Stimulated activated CD8-positive, alpha-beta memory T cell treated with anti-CD3 and anti-CD28 coated beads, Interleukin-7, amount 100 ng/mL, for 48 hours (primary cell): ENCODE results near the gene ATP8A2.

ENCODE experiments used
- DNase-seq, 2 donors: peaks; one replicate each; pipeline ENCODE4 v3.0.0-alpha.2; 2020; ENCODE audit warnings: low read depth in 1 of 2; ENCODE audit errors: extremely low read depth in 1 of 2

Gene ATP8A2

DNA sequence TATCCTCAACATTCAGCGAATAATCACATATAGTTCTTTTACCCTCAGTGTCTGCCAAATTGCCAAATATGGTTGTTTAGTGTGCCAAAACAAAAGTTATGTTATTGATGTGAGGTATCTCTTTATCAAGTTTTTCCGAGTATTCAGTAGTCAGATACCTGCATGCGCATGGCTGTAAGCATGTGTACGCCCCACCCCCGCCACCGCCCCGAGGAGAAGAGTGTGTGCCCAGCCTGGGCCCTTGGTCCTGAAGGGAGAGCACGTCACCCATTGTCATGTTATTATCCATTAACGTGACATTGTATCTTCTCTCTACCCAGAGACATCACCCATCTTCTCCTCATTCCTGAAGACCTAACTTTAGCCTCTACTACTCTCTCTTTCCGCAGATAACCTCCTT is 533.1 kb downstream of the ATP8A2 start:
- no peak for DNase-seq

DNA sequence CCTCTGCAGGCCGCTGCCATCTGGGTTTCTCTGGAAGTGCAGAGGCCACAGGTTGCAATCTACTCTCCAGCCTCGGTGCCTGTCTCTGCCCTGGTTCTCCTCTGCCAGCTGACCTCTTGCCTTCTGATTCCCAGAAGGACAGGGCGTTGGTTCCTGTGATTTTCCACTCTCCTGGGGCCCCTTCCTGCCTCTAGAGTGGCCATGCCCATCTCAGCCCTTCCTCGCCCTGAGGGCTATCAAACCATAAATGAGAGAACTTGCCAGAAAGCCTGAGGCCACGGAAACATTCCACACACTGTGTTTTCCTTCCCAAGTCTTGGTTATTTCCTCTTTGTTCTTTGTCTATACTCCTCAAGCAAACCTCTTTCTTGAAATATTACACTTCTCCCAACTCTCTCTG is 533.8 kb downstream of the ATP8A2 start:
- DNase-seq, result no peak

DNA sequence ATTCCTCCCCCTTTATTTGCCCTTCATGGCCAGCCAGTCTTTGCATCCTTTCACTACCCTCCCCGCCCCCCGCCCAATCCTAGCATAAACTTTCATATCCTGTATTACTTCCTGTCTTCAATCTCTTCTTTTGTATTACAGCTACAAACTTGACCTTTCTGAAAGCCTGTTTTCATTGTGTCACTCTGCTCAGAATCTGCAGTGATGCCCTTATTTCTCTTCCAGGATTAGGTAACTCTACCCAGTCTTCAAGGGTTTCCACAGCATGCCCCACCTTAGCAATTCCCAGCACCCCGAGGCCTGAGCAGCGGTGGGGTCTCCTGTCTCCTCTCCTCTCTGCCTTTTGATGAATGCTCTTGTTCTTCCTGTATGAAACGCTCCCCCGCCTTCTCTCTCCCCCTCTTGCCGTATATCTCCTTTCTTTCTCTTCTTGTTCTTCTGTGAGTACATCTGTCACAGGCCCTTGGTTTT is 534.5 kb downstream of the ATP8A2 start:
- DNase-seq, result no peak

DNA sequence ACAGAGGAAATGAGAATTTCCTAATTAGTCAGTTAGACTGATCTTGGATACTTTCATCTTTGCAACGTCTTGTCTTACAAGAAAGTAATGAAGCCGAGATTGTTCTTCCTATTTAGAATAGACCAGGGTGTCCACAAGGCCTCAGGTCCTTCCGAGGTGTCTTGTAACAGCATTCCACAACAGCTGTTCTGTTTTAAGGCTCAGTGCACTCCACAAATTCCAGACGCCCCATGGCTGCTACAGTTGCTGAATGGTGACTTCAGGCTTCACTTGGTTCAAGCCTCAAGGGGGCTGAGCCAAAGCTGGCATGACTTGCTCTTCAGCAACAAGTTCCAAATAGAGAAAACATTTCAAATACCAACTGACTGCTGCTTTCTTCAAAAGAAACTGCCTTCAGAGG is 536.6 kb downstream of the ATP8A2 start:
- no peak for DNase-seq

DNA sequence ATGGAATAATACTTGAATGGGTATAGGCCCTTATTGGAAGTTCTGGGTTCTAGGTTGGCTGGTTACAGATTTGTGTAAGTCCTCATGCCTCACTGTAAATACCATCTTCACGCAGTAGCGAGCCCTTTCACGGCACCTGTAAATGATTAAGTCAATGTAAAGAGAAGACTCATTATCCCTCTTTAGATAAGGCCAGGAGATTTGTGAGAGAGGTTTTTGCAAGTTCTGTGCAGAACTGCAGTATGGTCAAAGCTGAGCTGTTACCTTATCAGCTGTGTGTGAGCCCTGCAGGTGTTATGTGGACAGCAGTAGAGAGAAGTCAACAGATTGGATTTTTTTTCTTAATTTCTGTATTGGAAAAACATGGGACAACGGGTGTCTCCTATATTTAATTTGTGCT is 538.5 kb downstream of the ATP8A2 start:
- no peak for DNase-seq

DNA sequence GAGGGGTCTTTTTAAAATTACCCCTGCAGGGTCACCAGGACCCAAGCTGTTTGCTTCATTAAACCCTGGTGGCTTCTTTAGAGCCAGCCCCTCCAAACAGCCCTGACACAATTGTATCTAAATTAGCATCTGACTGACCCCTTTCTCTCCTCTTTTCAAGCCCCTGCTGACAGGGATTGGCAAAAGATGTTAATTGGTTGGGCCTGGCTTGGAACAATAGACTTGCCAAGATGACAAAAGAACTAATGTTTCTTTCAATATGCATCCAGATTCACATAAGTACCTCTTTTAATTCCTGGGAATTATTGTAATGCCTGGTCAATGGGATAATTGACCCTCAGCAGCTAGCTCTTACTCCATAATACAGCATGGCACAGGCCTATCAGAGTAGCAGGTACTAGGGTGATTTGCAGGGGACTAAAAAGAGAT is 539.2 kb downstream of the ATP8A2 start:
- no peak for DNase-seq

DNA sequence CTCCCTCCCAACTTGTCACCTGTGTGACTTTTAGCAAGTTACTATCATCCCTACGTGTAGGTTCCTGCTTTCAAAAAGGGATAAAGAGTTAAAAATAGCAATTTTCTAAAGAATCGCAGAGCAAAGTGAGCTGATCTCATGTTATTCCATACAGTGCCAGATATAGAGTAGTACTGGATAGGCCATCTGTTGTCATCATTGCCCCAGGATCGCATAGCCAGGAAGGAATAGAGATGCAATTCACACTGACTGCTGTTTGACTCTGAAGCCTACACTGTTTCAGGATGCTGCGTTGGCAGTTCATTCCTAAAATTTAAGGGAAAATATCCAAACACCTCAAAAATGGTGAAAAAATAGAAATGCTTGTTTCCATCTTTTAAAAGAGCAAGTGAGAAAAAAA is 541.2 kb downstream of the ATP8A2 start:
- DNase-seq, result no peak

DNA sequence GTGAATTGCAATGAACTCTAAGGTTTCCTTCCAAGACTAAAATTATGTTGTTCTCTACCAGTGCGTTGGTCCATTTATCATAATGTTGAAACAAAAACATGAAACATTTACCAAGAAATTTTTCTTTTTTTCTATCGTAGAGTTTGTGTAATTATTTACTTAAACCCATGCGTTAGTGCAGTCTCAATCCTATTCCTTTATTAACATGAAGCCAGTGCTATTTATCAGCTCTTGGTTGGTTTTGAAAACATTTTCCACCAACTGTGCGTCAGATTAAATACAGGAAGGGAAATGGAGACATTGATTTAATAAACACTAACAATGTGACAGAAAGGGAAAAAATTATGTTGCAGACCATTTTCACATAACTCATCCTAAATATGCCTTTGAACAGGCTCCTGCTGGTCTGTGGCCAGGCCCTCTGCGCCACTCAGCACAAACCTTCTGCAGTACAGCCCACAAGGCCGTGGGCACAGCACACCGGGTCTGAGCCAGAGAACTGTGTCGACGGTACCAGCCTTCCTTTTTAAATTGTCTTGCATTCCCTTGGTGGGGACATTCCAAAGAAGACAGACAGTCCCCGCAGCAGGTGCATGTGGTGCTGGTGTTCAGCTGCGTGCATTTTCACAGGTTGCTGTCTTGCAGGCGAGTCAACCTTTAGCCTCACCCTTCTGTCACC is 544.2 kb downstream of the ATP8A2 start:
- DNase-seq, result no peak

DNA sequence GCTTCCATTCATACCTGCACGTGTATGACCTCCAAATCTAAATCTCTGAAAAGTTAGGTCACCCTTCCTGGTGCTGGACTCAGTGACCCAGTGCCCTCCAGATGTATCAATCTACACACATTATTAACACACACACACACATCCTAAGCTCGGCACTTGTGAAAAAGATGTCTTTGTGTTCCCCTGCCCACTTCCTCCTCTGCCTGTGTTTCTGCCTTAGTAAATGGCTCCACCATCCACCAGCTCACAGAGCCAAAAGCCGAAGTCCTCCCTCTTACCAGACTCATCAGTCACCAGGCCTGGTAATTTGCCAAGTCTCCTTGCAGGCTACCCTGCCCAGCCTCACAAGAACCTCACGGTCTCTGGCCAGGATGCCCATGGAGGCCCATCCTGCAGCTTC is 548.5 kb downstream of the ATP8A2 start:
- no peak for DNase-seq

DNA sequence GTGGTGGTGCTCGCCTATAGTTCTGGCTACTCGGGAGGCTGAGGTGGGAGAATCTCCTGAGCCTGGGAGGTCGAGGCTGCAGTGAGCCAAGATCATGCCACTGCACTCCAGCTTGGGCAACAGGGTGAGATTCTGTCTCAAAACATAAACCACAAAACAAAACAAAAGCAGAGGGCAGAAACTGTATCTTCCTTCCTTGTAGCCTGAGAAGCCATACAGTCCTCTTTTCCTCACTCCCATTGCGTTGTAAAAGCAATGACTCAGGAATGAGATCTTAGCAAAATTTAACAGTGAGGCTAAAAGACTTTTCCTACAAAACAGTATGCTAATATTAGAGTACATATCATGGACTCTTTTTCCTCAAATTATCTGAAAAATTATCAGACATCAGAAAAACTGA is 549.2 kb downstream of the ATP8A2 start:
- no peak for DNase-seq

DNA sequence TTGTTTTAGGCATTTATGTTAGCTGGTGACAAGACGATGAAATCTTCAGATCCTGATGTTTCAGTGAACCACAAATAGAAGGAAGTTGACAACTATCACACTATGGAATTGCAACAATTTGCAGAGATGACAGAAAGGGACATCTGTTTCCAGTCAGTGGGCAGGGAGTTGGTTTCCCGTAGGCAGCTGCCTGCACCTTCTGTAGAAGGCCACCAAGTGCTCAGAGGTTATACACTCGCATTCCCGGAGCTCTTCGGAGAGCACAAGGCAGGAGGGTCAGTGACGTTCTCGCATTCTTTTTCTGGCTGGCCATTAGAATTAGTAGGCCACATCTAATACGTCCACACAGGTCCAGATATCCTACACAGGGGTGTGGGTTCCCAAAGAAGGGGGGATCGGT is 550.6 kb downstream of the ATP8A2 start:
- DNase-seq, result no peak

DNA sequence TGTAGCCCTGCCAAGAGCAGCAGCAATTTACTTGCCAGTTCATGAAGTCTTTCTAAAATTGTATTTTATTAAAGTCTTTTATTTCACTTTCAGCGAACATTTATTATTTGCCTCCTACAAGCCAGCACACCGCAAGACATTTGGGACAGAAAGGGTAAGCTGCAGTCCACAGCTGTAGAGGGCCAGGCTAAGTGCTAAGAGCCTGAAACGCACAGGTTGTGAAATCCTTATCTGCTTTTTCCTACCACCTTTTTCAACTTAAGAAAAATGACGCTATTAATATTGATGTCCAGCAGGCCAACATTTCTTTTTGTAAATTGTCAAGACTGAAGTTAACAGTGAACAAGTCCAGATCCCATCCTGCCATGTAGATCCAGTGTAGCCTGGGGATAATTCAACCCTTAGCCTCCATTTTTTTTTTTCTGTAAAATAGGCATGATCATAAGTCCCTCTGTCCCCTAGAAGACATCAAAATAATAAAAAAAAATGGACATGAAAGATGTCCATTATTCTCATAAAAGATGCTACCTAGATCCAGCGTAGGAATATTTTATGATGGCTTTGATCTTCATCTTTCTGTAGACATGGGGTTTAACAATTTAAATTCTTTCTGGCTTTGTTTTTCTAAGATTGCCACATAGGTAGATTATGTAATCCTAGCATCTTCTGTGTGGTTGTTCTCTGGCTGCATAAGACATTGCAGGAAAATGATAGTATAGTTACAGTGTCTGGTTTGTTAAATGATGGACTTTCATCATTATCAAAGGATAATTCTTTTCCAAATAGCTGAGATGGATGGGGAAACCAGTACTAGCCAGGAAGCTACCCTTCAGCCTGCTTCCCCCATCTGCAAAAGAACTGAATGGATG is 551.7 kb downstream of the ATP8A2 start:
- no peak for DNase-seq

DNA sequence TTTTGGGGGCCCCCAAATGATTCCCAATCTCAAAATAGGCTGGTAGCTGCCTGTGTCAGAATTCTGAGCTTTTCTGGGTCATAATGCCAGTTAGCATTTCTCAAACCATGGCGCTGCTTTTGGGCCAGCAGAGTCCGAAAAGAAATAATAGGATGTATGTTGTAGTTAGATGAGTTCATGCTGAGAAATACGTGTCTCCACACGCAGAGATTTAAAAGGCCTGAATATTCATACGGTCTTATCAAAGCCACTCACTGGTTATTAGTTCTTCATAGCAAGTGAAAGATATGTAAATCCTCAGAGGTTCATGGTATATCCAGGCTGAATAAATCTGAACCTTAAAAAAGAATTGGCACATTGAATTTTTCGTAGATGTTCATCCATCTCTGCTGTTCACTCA is 555.6 kb downstream of the ATP8A2 start:
- no peak for DNase-seq

DNA sequence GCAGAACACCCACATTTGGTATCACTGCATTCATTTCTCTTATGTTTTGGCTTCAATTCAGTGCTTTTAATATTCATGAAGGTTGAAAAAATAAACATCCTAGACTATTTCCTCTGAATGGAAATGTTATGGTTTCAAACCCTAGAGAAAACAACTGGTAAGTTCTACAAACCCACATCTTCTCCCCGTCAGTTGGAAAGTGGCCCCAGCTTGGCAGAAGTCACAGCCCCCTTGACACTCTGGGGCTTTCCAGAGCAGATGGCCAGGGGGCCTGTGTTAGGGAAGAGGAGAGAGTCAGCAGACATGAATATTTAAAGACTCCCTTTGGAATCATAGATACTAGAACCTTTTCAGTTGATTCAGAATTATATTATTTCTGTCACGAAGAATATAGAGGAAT is 556.2 kb downstream of the ATP8A2 start:
- no peak for DNase-seq

DNA sequence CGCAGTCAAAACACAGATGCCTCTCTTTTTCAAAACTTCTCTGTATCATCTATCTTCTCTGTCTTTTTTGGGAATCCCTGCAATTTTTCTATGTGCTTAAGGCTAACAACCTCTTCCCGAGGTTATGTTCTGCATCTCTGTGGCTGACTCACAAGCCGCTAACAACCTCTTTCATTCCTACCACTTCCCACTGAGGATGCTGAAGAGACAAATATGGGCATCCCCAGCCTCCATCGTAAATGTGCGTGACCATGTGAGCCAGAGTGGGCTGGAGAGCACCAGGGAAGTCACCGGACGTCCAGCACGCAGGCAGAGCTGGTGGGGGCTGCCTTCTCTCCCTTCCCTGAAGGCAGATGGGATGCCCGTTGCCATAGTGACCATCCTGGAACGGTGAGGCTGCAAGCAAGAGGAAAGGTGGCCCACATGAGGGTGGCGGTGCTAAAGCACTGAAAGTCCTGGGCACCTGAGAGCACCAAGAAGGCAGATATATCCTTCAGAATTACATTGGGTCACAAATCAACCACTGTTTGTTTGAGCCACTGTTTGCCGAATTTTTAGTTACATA is 557.2 kb downstream of the ATP8A2 start:
- DNase-seq, result no peak

DNA sequence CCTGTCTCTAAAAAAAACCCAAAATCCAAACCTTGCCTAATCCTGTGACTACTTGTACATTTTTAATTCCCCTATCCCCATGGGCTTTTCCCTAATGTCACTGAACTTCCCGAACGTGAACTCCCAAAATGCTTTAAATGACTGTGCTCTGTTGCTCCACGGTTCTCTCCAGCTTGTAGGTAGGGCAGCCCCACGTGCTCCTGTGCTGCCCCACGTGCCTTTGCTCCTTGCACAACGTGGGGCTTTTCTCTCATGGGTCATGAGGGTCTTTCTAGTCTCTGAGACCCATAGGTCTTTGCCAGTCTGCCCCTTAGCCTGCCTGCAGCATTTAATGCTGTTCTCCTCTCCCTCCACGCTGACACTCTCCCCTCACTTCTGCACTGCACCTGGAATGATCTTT is 558.0 kb downstream of the ATP8A2 start:
- DNase-seq, result no peak

DNA sequence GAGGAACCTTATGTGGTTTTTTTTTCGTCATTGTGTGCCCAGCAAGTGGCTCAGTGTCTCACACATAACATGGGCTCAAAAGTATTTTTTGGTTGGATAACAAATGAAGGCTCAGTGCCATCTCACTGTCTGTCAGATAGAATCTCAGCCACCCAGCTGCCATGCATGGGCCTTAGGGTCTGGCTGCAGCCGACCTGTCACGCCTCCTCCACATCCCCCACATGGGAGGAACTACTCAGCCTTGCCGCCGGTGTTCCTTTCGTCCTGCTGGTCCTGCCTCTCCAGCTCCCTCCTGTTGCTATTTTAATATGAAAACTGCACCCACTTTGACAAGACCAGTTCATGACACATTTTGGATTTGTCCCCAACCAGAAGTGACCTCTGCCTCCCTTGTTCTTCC is 558.9 kb downstream of the ATP8A2 start:
- DNase-seq, result no peak

DNA sequence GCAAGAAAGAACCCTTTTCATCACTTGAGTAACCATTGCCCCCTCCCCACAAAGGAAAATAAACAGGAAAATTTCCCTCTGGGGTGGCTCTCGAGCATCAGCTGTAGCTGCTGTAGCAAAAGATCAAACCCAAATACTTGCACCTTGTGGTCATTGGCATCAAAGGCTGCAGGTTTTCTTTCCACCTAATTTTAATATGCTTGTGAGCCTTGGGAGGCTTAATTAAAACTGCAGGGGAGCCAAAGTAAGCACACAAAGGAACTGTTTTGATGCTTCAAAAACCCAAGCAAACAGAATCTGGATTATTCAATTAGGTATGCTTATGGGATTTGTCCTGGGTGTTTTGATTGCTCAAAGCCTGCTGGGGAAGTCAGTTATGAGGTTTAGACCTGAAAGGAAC is 560.6 kb downstream of the ATP8A2 start:
- no peak for DNase-seq

DNA sequence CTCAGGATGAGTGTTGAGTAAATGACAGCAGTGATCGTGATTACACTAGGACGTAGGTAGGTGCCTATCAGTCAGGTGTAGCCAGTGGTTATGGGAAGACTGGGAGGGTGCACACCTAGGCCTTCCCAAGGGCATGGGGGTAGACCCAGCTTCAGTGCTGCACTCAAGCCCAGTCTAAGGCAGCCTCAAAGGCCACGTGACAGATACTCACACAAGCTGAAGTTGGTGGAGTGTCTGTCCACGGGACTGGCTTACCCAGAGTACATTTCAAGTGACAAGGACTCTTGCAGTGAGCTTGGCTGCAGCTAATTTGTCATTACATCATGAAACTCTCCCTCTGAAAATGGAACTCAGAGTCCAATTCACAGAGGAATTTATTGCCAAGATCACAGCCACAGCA is 561.7 kb downstream of the ATP8A2 start:
- no peak for DNase-seq

DNA sequence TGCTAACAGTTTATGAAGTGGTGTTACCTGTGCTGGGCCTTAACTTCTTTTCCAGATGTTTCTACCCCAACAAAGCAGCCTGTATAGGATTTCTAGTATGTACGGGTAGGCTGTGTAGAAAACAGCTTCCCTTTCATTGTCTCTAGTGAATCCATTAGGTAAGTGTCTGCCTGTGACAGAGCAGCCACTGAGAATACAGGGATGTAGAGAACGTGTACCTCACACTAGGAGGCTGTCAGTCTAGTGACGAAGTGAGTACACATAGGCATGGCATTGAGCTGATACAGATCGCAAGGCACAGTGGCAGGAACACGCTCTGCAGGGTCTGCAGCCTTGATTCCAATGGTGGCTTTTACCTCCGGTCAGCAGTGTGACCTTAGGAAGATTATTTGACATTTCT is 562.4 kb downstream of the ATP8A2 start:
- DNase-seq, result no peak

DNA sequence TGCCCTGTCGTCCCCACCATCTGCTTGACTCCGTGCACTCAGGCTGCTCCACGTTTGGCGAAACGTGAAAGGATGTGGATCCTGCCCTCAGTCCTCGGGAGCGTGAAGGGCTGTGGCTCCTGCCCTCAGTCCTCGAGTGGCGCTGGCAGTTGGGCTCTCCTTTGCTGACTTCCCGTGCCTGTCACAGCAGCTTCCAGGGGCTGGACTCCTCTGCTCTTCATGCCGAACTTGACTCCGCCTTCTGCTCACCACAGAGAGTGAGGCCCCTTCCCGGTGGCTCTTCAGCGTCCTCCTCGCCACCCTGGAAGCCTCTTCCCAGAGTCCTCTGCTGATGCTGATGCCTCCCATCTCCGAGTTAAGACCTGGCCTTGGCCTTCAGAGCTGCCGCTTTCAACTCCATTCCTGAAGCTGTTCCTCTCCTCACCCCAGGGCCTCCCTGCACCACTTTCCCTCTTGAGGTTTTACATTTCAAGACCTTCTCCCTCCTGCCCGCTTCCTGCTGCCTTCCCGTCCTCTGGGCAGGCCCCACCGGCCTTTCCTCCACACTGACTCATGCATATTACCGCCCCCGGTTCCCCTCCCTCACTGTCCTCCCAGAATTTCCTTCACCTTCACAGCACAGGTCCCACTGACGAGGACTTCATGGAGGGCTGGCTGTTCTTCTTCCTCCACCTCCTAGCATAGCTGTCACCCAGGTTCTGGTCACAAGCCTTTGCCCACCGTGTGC is 568.4 kb downstream of the ATP8A2 start:
- no peak for DNase-seq
